GM21447 (cell line): ENCODE results near the gene ENKUR.
A peak's percentile ranks its signal among the peaks of the same experiment; 100 is the strongest.
"Not testable (repeated sequence)": the region's sequence is repeated elsewhere in the genome, so short reads cannot be mapped to it uniquely, and the experiment has no call there.

ENCODE experiments used
- ATAC-seq: cut with Tn5 transposase; IDR thresholded peaks from one replicate; pipeline ENCODE4 v1.9.1; 2021; ENCODE audit not compliant: unreplicated experiment

ENKUR gene

DNA sequence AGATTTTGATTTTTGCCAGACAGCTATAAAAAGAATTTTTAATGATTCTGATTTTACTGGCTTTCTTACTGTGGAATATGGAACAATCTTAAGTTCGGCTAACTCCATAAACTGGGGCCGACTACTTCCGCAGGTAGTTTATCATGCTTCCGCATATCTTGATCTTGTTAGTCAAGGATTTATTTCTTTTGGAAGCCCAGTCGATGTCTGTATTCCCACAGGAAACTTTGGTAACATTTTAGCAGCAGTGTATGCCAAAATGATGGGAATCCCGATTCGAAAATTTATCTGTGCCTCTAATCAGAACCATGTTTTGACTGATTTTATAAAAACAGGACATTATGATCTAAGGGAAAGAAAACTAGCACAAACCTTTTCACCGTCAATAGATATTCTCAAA is 8.6 kb upstream of the ENKUR start:
- ATAC-seq: no peak

DNA sequence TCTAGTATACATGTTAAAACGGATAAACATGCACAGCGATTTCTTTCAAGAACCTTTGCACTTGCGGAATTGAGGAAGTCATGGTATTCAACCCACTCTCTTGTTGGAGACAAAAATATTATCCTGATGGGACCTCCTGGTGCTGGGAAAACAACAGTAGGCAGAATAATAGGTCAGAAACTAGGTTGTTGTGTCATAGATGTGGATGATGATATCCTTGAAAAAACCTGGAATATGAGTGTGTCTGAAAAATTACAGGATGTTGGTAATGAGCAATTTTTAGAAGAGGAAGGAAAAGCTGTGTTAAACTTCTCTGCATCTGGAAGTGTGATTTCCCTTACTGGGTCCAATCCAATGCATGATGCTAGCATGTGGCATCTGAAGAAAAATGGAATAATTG is 7.3 kb upstream of the ENKUR start:
- ATAC-seq: no peak

DNA sequence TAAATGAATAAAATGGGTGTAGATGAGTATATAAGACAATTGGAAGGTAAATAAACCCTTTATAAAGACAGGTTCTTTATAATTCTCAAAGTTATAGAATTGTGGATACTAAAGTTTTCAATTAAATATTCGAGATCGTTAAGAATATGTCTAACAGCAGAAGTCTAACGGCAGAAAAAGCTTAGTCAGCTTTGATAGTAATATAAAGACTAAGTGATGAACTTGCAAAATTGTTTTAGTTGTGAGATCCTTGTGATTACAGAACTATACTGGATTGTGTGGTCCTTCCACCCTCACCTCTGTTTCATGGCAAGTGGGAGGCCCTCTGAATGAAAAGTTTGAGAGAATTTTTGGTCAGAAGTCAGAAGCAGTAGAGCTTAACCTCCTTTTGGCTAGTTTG is 2.7 kb upstream of the ENKUR start:
- no peak for ATAC-seq

DNA sequence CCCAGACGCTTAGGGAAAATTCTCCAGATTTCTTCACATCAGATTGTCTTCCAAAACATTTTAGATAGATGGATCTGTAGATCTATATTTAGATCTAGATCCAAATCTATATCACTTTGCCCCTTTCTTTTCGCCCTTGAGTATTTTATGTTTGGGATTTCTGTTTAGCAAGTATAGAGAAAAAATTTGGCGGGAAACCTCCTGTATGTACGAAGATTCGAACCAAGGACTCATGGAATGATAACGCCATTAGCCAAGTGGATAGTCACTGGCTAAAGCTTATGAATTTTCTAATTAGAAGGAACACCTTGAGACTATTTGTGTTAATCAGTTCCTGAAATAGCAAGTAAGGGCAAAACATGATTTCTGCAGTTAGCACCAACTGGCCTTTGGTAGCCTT is 1.7 kb upstream of the ENKUR start:
- no peak for ATAC-seq

DNA sequence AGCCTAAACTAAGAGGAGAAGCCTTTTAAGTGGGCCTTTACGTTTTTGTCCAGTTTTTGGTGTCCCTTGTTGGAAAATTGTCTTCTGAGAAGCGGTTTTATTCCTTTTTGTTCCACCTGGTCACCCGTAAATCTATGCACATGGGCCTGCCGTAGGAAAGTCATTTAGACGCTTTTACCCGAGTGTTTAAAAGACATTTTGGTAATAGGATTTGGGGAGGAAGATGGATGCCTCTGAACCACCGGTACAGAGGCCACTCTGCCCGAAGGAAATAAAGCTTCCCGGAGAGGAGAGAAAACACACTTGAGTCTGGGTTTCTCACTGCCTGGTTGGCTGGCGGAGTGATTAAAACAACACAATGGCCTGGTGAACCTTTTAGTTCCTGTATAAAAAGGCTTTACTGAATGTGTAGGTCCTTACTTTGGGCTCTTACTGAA is 1.2 kb upstream of the ENKUR start:
- peak; percentile 3 for ATAC-seq

DNA sequence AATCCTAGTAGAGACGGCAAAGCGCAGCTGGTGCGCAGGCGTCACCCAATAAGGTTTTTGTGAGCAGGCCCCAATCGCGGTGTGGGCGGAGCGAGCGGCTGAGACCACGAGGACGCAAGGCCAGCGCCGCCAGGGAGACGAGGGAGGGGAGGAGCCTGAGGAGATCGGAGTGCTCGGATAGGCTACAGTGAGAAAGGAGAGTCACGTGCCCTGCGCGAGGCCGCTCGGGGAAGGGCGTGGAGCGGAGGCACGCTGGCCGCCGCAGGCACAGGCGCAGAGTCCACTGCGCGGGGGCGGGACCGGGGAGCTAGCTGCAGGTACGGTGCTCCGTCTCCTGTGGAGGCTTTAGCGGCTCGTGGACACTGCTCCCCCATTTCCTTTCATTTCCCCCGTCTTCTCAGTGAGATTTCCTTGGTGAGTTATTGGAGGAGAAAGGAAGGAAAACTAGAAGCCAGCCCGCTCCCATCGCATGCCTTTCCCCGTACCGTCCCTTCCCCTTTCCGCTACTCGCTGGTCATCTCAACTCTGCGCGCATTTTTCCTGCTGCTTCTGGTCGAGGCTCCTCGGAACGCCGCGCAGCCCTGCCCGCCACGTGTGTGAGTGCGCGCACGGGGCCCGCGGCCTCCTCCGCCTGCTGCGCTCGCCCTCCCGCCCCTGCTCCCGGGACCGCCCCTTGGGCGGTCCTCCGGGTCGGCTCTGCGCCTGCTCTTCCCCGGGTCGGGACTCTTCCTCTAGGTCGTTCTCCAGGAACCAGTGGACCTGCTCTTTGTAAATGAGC is 607 bp upstream of the ENKUR start, which contains the start of gene THNSL1:
THNSL1 (plus strand) TSS at position 237 of the 778 bp plus-strand sequence. CDS start 6,612 bp downstream, outside the sequence.
- ATAC-seq: peak; percentile 96

DNA sequence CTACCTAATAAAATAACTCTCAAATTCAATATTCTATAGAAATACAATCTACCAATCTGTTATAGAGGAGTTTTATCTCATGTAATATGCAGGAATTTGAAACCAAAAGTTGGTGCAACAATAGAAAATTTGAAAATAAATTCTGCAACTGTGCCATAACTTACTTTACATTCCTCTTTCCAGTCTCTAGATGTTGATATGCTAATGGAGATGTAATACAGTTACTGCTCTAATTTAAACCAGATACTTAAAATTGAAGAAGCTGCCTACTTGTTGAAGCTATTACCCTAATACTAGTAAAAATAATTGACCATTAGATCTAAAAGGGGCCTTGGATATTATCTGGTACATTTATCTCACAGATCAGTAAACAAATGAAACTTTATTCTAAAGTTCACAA is 1.4 kb downstream of the ENKUR start:
- ATAC-seq: no peak

DNA sequence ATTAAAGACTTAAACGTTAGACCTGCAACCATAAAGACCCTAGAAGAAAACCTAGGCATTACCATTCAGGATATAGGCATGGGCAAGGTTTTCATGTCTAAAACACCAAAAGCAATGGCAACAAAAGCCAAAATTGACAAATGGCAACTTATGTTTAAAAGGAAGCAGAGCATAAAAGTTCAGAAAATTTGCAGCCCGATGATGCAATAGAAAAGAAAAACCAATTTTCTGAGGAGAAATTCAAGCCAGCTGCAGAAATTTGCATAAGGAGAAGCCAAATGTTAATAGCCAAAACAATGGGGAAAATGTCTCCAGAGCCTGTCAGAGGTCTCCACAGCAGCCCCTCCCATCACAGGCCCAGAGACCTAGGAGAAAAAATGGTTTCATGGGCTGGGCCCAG is 4.4 kb downstream of the ENKUR start:
- ATAC-seq: not testable (repeated sequence)

DNA sequence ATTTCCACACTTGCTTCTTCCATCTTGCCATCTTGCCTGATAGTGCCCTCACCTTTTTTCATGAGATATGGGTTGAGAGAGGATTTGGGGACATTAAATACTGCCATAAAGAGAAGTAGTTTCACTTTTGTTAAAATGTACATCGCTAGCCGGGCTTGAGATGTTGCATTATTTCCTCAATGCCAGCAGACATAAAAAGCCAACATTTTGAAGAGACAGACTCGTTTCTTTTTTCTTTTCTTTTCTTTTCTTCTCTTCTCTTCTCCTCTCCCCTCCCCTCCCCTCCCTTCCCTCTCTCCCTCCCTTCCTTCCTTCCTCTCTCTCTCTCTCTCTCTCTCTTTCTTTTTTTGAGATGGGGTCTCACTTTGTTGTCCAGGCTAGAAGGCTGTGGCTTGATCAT is 17.9 kb downstream of the ENKUR start:
- no peak for ATAC-seq

DNA sequence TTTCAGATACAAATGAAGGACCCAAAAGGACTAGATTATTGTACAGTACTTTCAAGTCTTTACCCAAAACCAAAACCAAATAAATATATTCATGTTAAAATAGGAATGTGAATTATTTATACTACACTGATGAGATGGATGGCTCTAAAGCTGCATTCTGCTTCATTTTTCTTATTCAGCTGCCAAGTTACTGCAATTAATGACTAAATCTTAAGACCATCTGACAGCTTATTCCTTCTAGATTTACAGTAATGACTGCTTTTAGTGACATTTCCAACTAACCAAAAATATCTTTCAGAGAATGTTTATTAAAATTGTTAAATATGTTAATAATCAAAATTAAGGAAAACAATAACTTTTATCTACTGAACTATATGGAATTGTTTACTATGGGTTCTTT is 20.9 kb downstream of the ENKUR start:
- ATAC-seq: no peak

DNA sequence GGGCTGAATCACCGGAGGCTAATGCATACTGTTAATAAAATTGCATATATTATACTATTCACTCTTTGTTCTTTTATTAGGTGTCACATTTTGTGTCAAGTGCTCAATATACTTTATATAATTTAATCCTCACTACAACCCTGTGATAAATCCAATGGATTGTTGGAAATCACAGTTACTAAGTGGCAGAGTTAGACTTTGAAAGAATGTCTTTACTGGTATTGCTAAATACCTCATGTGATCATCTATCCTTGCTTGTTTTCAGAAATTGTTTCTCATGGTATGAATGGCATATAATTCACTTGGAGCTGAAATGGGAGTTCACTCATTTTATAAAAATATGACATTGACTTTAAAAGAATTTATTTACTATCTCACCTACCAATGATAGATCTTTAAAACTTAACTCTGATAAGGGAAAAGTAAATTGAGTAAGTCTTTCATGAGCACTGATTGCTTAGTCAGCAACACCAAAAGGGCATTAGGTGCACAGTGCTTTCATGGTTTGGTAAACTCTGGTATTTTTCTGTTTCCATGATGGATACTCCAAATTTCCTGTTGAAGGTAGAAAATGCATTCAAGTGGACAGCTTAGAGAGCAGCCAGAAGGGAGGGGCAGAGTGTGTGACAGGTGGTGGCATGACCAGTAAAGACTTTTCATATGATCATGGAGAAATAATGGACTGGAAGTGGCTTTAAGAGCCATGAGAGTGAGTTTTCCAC is 22.6 kb downstream of the ENKUR start:
- no peak for ATAC-seq

DNA sequence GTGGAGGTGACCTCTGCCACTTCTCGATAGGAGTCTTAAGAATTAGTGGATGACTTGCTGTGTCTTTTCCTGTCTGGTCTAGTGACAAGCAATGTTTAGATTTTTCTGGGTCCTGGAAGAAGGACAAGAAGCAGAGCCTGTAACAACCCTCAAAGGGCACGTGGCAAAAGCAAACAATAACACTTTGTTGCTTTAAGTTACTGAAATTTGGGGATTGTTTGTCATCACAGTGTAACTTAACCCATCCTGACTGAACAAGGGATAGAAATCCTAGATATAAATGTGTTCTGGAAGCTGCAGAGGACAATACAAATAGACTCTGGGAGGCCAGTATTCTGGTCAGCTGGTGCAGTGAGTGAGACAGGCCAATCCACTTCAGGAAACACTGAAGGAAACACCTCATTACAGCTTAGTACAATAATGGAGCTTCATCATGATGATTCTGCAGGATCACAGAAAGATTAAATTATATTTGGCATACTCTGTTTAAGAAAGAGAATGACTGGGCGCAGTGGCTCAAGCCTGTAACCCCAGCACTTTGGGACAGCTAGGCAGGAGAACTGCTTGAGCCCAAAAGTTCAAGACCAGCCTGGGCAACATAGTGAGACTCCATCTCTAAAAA is 23.3 kb downstream of the ENKUR start:
- no peak for ATAC-seq

DNA sequence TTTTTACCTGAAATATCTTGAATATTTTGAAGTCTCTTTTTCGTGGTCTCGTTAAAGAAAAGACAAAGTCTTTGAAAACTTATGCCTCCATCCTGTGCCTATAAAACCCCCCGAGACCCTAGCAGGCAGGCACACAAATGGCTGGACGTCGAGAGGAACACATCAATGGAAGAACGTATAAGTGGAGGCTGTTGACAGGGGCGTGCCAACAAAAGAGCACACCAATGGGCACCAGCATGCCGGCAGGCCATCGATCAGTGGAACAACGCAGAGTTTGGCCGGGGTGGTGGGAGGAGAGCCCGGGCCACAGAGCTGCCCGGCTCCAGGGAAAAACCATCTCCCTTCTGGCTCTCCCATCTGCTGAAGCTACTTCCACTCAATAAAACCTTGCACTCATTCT is 24.7 kb downstream of the ENKUR start:
- ATAC-seq: no peak

DNA sequence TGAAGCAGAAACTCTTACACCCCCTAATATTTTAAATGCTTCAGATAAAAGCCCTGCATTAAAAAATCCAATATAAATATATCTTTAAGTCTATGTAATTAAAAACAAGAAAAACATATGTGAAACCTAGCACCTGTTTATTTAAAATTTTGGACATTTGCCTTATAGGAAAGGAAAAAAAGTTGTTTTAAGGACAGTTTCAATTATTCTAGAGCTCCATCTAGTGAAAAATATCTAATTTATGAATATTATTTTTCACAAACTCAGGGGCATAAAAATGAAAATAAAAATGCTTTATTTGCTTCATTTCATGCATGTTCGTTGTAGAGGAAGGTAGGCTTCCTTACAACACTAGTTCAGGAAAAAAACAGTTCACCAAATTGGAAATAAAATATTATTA is 26.1 kb downstream of the ENKUR start:
- no peak for ATAC-seq

DNA sequence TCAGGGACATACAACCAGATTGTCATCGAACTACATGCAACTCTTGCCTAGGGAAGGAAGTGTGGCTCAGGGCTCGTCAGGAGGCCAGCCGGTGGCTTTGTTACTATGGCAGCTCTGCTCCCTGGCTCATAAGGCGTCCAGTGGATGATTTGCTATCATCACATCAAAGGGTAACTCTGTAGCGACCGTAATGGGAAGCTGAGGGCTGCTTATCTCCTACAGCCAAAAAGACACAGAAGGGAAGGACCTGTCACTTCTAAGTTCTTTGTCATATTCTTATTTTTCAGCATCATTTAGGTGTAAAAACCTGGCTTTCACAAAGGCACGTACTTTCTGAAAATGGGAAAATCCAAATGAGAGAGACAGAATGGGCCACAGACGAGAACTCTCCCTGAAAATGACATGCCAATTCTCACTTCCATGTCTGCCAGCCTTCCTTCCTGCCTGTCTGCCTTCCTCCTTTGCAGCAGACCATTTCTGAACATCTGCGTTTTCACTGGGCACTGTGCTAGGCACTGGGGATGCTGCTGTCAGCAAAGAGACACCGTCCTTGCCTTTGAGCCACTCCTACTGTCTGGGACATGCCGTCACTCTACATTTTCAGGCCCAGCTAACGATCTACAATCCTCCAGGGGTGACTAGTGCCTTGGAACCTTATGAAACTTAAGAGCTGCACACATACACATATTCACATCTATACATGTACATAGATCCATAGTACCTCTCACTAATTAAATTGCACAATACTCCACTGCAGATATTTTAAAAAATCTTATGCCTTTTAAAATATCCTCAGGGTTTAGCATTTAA is 26.9 kb downstream of the ENKUR start:
- no peak for ATAC-seq

DNA sequence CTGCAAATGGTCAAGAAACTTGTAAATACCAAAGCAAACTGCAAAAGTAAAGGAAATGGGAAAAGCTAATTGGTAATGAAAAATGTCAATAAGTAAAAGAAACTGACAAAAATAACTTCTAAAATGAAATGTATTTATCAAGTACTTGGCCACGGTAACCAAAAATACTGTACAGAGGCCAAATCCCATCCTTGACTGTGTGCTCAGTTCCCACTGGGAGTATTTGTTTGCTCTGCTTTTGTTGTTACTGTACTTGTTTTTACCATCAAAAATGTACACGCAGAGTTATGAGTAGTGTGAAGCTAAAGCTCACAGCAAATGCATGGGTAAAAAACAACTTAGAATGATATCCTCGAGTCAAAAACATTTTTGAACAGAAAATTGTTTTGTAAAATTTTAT is 31.1 kb downstream of the ENKUR start:
- ATAC-seq: no peak

DNA sequence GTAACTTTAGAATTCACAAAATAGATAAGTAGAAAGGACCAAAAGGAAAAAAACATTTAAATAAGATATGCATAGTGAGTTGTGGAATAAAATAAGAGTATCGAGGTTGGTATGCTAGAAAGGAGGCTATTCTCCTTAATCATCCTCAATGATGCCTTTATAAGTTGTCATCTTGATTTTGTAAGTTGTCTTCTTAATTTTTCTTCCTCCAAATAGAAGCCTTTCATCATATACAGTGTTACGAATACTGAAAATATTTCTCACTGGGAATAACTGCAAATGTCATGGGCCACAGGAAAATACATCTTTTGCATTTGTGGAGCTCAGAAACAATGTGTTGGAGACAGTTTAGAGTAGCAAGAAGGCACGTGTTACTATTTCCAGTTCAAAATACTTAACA is 32.0 kb downstream of the ENKUR start:
- no peak for ATAC-seq

DNA sequence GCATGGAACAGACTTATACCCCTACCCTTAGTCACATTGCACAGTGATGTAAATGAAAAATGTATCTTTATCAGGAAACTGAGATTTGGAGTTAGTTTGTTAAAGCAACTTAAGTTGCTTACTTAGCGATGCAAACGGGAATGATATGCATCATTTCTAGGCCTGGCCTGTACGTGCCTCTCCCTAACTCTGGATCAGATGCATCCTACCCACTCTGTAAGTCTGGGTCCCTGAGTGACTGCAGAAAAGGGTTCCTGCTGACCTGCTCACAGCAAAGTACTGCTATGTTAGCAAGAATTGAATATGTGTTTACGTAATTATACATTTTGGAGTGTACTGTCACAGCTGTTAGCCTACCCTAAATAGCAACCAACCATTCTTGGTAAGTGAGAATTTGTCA is 32.8 kb downstream of the ENKUR start:
- no peak for ATAC-seq

DNA sequence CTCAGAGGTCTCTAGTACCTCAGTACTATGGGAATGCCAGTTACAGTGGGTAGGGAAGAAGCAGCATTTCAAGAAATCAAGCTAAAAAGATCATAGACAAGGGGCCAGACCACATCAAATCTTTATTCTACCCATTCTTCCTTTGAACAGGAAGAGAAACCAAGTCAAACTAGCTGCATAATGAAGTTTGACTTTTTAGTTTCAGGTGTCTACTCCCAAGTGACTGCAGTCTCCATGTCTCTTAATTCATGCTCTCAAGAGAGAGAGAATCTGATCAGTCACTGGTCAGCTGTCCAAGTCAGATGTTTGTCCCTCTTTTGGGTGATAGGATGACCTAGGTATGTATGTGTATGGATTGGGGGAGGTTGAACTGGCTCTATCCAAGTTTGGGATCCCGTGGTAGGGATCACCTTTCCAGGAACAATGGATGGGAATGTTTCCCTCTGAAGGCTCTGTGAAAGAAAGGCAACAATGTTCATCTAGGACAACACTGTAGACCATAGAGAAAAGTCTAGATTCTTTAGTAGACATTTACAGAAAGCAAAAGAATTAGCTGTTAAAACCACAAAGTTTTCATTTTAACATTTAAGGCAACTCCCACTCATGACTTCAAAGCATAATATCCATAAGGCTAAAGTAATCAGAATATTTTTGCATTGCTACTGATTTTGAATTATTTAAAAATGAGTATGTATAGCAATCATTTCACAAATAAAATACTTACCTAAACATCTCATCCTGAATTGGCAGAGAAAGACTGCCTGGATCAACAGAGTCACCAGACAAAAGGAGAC is 33.4 kb downstream of the ENKUR start:
- ATAC-seq: peak; percentile 62

DNA sequence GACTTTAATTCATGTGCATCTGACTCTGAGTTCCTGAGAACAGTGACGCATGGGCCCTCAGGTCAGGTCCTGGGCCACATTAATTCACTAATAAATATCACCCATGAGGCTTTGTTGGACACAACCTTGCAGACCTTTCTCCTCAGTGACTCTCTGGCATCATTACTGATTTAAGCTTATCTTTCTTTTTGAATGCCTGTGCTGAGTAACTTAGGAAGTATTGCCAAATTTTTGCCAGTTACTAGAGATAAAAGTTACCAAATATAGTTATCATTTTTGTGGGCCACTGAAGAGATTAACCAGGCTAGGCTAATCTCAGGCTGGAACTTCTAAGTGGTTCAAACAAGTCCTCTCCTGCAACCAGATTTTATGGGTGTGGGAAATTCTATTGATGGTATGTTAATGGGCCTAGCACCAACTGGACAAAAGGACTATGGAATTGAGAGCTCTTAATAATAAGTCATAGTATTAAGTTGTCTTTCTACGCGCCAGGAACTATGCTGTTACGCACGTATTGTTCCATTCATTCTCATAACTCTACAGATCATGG is 34.7 kb downstream of the ENKUR start:
- ATAC-seq: no peak
